AG10803 (cell line): ENCODE measurements around the gene NLRC5.
A peak's percentile ranks its signal among the peaks of the same experiment; 100 is the strongest.

ENCODE experiments used
- DNase-seq: peaks from one replicate; pipeline ENCODE4 v3.0.0; 2010; ENCODE audit warnings: low read depth
- H3K4me3 ChIP-seq: 2 replicates; pipeline ENCODE4 v1.5.1; 2011; ENCODE audit warnings: mild to moderate bottlenecking, low read length, control low read depth
- TF ChIP-seq, protein P1 (sequence below): conservative IDR thresholded peaks from 2 replicates; pipeline ENCODE4 v1.5.1; 2011; ENCODE audit warnings: mild to moderate bottlenecking, low read length, control low read depth, inconsistent platforms

NLRC5 gene

DNA sequence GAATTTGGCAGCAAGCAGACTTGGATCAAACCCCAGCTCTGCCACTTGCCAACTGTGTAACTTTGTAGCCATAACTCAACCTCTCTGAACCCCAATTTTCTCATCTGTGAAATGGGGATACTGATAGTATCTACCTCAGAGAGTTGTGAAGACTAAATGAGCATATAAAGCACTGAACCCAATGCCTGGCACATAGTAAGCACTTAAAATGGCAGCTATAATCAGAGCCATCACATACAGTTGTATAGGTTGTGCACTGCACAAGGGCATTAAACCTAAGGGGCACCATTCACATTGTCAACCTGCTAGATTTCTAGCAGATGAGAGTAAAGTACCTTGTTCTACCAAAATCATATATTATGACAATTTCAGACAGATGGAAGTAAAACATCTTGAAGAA lies 92.4 kb downstream of the NLRC5 start:
- TF ChIP-seq, protein P1, sequence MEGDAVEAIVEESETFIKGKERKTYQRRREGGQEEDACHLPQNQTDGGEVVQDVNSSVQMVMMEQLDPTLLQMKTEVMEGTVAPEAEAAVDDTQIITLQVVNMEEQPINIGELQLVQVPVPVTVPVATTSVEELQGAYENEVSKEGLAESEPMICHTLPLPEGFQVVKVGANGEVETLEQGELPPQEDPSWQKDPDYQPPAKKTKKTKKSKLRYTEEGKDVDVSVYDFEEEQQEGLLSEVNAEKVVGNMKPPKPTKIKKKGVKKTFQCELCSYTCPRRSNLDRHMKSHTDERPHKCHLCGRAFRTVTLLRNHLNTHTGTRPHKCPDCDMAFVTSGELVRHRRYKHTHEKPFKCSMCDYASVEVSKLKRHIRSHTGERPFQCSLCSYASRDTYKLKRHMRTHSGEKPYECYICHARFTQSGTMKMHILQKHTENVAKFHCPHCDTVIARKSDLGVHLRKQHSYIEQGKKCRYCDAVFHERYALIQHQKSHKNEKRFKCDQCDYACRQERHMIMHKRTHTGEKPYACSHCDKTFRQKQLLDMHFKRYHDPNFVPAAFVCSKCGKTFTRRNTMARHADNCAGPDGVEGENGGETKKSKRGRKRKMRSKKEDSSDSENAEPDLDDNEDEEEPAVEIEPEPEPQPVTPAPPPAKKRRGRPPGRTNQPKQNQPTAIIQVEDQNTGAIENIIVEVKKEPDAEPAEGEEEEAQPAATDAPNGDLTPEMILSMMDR: no peak
- no peak for DNase-seq
- no peak overlapping the region for H3K4me3 ChIP-seq

DNA sequence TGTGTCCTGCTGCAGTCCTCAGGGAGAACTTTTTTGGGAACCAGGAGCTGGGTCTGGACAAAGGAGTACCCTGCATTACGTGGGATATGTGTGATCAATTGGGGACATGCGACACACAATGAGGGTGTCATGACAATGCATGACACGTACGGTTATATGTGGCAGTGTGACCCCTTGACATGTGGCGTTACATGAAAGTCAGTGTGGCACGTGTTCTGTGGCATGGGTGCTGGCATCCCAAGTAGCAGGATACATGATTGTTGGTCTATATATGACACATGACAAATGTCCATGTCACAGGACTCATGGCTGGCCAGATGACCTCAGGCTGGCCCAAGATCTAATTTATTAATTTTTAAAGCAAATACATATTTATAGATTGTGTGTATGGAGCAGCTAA lies 93.3 kb downstream of the NLRC5 start:
- TF ChIP-seq, protein P1: no peak
- H3K4me3 ChIP-seq: no peak overlapping the region
- DNase-seq: no peak

DNA sequence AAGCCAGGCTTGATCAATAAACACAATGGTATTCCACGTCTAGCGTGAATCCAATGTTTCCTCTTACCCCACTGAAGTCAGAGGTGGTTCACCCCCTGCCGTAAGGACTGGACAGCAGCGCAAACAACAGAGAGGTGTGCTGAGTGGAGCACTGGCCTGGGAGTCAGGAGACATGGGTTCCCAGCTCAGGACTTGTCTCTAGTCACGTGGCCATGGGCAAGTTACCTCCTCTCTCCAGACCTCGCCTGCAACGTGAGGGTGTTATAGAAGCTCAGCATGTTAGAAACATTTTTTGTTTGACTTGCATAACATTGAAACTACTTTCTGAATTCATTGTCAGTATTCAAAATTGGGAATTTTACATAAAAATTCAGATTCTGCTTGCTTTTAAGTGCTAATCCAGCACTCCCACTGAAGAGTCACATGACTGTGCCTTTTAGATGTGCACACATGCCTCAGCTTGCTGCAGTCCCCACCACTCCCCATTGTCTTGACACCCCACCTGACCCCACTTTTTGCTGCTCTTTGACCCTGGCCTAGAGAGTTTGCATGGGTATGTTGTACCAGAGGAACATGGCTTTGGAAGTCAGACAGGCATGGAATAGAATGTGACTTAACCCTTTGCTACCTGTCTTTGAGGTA lies 94.2 kb downstream of the NLRC5 start:
- DNase-seq: no peak
- TF ChIP-seq, protein P1: no peak

DNA sequence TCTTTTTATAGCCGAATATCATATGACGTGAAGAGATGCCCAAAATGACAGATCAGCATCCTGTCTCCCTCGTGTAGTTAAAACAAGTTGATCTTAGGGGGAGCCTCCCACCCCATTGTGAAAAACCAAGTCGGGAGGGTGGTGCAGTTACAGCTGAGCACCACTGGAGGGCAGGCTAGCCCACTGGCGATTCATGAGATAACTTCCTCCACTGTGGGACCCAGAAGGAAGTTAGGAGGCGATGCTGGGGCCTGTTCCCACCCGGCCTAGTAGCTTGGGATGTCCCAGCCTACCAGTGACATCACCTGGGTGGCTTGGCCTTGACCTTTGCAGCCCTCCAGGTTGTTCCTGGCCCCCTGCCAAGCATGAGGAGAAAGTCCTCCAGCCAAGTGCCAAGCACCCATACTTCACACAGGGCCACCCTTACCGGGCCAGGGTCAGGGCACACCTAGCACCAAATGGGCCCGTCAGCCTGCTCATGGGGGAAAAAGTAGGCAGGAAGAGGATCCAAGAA lies 95.0 kb downstream of the NLRC5 start:
- TF ChIP-seq, protein P1: peak; percentile 98
- no peak overlapping the region for H3K4me3 ChIP-seq
- DNase-seq: peak; percentile 64

More for the DNA sequence above, 94.2 kb downstream of the NLRC5 start:
- no peak overlapping the region for H3K4me3 ChIP-seq

DNA sequence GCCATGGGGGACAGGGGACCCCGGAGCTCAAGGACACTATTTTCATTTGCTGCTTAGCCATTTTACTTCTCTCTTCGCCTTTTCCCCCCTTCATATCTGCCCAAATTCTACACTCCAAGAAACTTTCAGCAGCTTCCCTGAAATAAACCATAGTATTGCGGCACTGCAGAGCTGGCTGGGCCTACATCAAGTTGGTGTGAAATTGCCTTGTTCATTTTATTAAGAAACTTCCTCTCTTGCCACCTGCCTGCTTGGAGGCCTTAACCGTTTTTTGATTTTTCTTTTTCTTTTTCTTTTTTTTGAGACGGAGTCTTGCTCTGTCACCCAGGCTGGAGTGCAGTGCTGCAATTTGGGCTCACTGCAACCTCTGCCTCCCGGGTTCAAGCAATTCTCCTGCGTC lies 95.6 kb downstream of the NLRC5 start:
- no peak for DNase-seq
- H3K4me3 ChIP-seq: no peak overlapping the region
- TF ChIP-seq, protein P1: no peak

DNA sequence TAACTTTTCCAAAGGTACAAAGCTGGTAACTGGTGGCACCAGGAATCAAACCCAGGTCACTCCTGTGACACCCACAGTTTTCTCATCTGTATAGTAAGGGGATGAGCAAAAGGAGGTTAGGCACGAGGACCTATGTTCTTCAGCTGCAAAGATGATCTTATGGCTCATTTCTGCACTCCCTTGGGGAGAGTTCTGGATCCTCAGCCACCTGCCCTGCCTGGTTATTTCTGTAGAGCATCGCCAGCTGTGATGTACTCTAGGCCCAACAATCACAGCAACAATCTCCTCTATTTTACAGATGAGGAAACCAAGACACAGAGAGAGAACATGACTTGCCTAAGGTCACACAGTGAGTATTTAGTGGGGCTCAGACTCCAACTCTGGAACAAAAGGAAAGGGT lies 97.6 kb downstream of the NLRC5 start:
- DNase-seq: no peak
- TF ChIP-seq, protein P1: no peak
- H3K4me3 ChIP-seq: no peak overlapping the region

DNA sequence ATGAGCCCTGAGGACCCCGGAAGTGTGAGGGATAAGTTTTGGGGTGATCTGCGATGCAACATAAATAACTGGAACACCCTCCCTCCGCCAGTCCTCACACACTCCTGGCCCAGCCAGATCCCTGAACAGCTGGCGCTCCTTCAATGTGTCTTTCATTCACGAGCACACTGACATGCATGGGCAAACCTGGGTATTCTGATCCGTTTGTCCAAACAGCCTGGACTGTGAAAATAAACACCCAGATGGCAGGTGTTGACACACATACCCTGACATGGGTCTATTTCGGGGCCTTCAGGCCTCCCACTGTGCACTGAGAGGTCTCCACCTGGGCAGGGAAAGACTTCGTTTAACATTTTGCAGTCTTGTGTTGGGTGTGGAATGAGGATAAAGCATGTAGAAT lies 100.0 kb downstream of the NLRC5 start:
- no peak for DNase-seq
- no peak overlapping the region for H3K4me3 ChIP-seq
- TF ChIP-seq, protein P1: no peak
